Endothelial cell of umbilical vein (primary cell): ENCODE data around the gene TBC1D8. TPM values are rescaled to one million over a fixed set of nuclear protein-coding genes. Genes with fewer than 3 reads are reported as not detected.

Experiments used
- BruUV-seq: library from RNA; stranded (reverse); fragments of 400-500 nt; replicated peaks from 2 replicates; lab custom pipeline; 2021; lab: Mats Ljungman, UMichigan
- CTCF ChIA-PET: fragments of 300-600, 350-600 bp; sonication (Branson Sonifier 250); formaldehyde crosslinking; loops from one replicate; lab custom pipeline; 2021; ENCODE audit warnings: antibody characterized with exemption, inconsistent platforms; lab: Charles Lee
- POLR2A ChIA-PET: fragments of 300-600, 350-600 bp; sonication (Branson Sonifier 250); formaldehyde crosslinking; loops from one replicate; lab custom pipeline; 2021; ENCODE audit warnings: antibody characterized with exemption, inconsistent platforms; lab: Charles Lee
- DNase-seq: peaks from one replicate; pipeline ENCODE4 v3.0.0-alpha.2; 2011; ENCODE audit warnings: low read depth, low spot score
- FAIRE-seq: peaks from 2 replicates; lab custom pipeline; 2011; peaks lifted over from hg19 to GRCh38; lab: Jason Lieb, UNC
- H2AFZ ChIP-seq: 2 replicates; pipeline ENCODE4 v1.6.0; 2012; ENCODE audit warnings: low read depth, low read length, control low read depth, inconsistent platforms
- H3K27ac ChIP-seq: 2 replicates; pipeline ENCODE4 v1.5.1; 2011; ENCODE audit warnings: low read depth, mild to moderate bottlenecking, control low read depth, low read length, moderate library complexity; ENCODE audit not compliant: insufficient read depth
- H3K27me3 ChIP-seq, 2 experiments: 2 replicates each; pipeline versions ENCODE4 v1.6.0 to v1.6.1; 2011; ENCODE audit warnings: low read length in 2 of 2, mixed read lengths in 1 of 2; ENCODE audit not compliant: control insufficient read depth in 2 of 2, insufficient read depth in 2 of 2
- H3K36me3 ChIP-seq, 2 experiments: 2 replicates in 1 of 2; 3 replicates in 1 of 2; pipeline ENCODE4 v1.5.1; 2011; ENCODE audit warnings: low read length in 2 of 2, mild to moderate bottlenecking in 1 of 2, moderate library complexity in 1 of 2; ENCODE audit not compliant: control insufficient read depth in 2 of 2, insufficient read depth in 2 of 2; ENCODE audit errors: extremely low read depth in 1 of 2
- H3K4me1 ChIP-seq: 3 replicates; pipeline ENCODE4 v1.5.1; 2011; ENCODE audit warnings: mild to moderate bottlenecking, low read length; ENCODE audit not compliant: control insufficient read depth, insufficient read depth; ENCODE audit errors: extremely low read depth
- H3K4me2 ChIP-seq: 2 replicates; pipeline ENCODE4 v1.6.1; 2011; ENCODE audit warnings: low read length, control low read depth, mixed read lengths; ENCODE audit not compliant: insufficient read depth
- H3K4me3 ChIP-seq, 3 experiments: fragments of 200-600 bp in 1 of 3; sonication (generic), shearing (Covaris generic) in 1 of 3; replicated peaks in 1 of 3; 2 replicates each; pipeline ENCODE4 v1.5.1; 2011 to 2016; ENCODE audit warnings: control low read depth in 3 of 3, low read length in 3 of 3, mild to moderate bottlenecking in 2 of 3, inconsistent platforms in 1 of 3, low read depth in 1 of 3, moderate library complexity in 1 of 3; ENCODE audit not compliant: insufficient read depth in 1 of 3
- H3K79me2 ChIP-seq: 2 replicates; pipeline ENCODE4 v1.6.0; 2012; ENCODE audit warnings: low read length, inconsistent platforms; ENCODE audit not compliant: control insufficient read depth, insufficient read depth
- H3K9ac ChIP-seq: replicated peaks from 2 replicates; pipeline ENCODE3; 2011; ENCODE audit warnings: low read length, control low read depth; ENCODE audit not compliant: insufficient read depth; ENCODE audit errors: extremely low read depth
- H3K9me1 ChIP-seq: replicated peaks from 3 replicates; pipeline ENCODE4 v1.6.0; 2011; ENCODE audit warnings: mild to moderate bottlenecking, low read length; ENCODE audit not compliant: control insufficient read depth, insufficient read depth; ENCODE audit errors: extremely low read depth
- H3K9me3 ChIP-seq: replicated peaks from 2 replicates; pipeline ENCODE4 v1.5.1; 2012; ENCODE audit warnings: low read length, inconsistent platforms; ENCODE audit not compliant: control insufficient read depth, insufficient read depth
- H4K20me1 ChIP-seq: replicated peaks from 2 replicates; pipeline ENCODE3; 2011; ENCODE audit warnings: mild to moderate bottlenecking, low read length; ENCODE audit not compliant: control insufficient read depth, insufficient read depth; ENCODE audit errors: extremely low read depth
- EZH2 ChIP-seq: IDR thresholded peaks from 2 replicates; pipeline ENCODE4 v1.6.1; 2012; ENCODE audit warnings: borderline replicate concordance, low read depth, mild to moderate bottlenecking, moderate library complexity, low read length, inconsistent platforms; ENCODE audit not compliant: severe bottlenecking
- FOS ChIP-seq: IDR thresholded peaks from 2 replicates; pipeline ENCODE4 v1.6.1; 2011; ENCODE audit warnings: mild to moderate bottlenecking, low read length, moderate library complexity, borderline replicate concordance; ENCODE audit not compliant: insufficient read depth
- JUN ChIP-seq: IDR thresholded peaks from 2 replicates; pipeline ENCODE4 v1.6.1; 2011; ENCODE audit warnings: borderline replicate concordance, low read depth; ENCODE audit not compliant: insufficient read length, insufficient read depth
- POLR2A ChIP-seq: IDR thresholded peaks from 2 replicates; pipeline ENCODE4 v1.6.1; 2012; ENCODE audit warnings: low read depth, mild to moderate bottlenecking, control low read depth, low read length
- POLR2AphosphoS5 ChIP-seq: IDR thresholded peaks from 2 replicates; pipeline ENCODE4 v1.6.1; 2012; ENCODE audit warnings: low read depth, mild to moderate bottlenecking, control low read depth, low read length, moderate library complexity; ENCODE audit not compliant: insufficient read depth
- dilution Hi-C: fragments of 300-500 bp; cut with MboI; formaldehyde crosslinking; loops from one replicate; pipeline ENCODE4 v1.15.0; 2019; ENCODE audit warnings: low sequenced_read_pairs; ENCODE audit not compliant: extremely low pct_ligation_motif_present
- intact Hi-C: fragments of 100-400 bp; cut with micrococcal nuclease; formaldehyde crosslinking; loops from one replicate; pipeline ENCODE4 v1.10.0; 2022
- polyA plus RNA-seq, 4 experiments: library from polyadenylated mRNA; depleted of rRNA in 3 of 4; stranded (reverse) in 3 of 4; unstranded in 1 of 4; fragments of >200 nt; gene quantifications; 2 replicates each; pipeline versions ENCODE4 v1.2.1 to v1.2.3, GENCODE V29; 2011 to 2012; ENCODE audit warnings: missing spikeins in 1 of 4
- total RNA-seq: library from RNA; stranded (reverse); gene quantifications from 2 replicates; pipeline ENCODE4 v1.2.3, GENCODE V29; 2021
- TF ChIP-seq, protein P1 (sequence below), 2 donors: IDR thresholded peaks; 1 replicate in 1 of 2; 2 replicates in 1 of 2; pipeline ENCODE4 v1.5.1; 2011; ENCODE audit warnings: low read length in 2 of 2, mild to moderate bottlenecking in 2 of 2, moderate library complexity in 2 of 2, control low read depth in 1 of 2, inconsistent platforms in 1 of 2, low read depth in 1 of 2; ENCODE audit not compliant: insufficient read depth in 1 of 2; ENCODE audit errors: extremely low read depth in 1 of 2

The TBC1D8 gene
- total and polyA plus RNA-seq, 2 donors (not counting 3 experiments of a cell fraction or from before 2014, with no cell fraction given) = 28.5 to 32.1 TPM

DNA sequence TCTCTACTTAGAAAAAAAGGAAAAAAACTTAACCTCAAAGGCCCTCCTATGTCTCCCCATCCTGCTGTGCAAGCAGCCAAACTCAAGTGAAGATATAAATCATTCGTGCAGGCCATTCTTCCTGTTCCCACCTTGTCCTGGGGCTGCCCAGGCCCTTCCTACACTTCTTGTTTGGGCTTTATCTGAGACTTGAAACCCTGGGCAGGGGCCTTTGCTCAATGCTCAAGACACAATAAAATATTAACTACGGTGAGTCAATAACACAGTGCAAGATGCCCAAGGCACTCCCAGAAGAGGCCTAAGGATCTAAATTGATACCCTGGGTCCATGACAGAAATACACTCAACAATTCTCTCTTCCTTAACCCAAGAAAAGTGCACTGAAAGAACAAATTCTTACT is 67.6 kb downstream of the TBC1D8 start:
- H3K9me3 ChIP-seq = no peaks in the 10 kb centered on the region
- no peaks in the 10 kb centered on the region for H3K4me1 ChIP-seq
- no peak overlapping the region for H3K9ac ChIP-seq
- H4K20me1 ChIP-seq = no peaks in the 10 kb centered on the region
- H3K79me2 ChIP-seq = peaks cover 23% of the 10 kb centered on the region
- no peak for TF ChIP-seq FOS
- TF ChIP-seq, protein P1, sequence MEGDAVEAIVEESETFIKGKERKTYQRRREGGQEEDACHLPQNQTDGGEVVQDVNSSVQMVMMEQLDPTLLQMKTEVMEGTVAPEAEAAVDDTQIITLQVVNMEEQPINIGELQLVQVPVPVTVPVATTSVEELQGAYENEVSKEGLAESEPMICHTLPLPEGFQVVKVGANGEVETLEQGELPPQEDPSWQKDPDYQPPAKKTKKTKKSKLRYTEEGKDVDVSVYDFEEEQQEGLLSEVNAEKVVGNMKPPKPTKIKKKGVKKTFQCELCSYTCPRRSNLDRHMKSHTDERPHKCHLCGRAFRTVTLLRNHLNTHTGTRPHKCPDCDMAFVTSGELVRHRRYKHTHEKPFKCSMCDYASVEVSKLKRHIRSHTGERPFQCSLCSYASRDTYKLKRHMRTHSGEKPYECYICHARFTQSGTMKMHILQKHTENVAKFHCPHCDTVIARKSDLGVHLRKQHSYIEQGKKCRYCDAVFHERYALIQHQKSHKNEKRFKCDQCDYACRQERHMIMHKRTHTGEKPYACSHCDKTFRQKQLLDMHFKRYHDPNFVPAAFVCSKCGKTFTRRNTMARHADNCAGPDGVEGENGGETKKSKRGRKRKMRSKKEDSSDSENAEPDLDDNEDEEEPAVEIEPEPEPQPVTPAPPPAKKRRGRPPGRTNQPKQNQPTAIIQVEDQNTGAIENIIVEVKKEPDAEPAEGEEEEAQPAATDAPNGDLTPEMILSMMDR (IDR thresholded peaks at IDR 0.05; ENCODE audit: extremely low read depth in 1 of 2, insufficient read depth in 1 of 2, low read depth in 1 of 2, low read length in 2 of 2) = no peak
- no peak for TF ChIP-seq EZH2
- TF ChIP-seq JUN = no peak
- POLR2A ChIA-PET = no interaction called here
- DNase-seq = no peak
- H3K4me3 ChIP-seq = no peak overlapping the region
- intact Hi-C loops (no loop called here), dilution Hi-C loops (no loop called here)
- no TSS peak for BruUV-seq
- H3K4me2 ChIP-seq = no peak overlapping the region
- H3K36me3 ChIP-seq = no peaks in the 10 kb centered on the region
- no peak for FAIRE-seq
- no peaks in the 10 kb centered on the region for H3K9me1 ChIP-seq
- H3K27me3 ChIP-seq = no peaks in the 10 kb centered on the region
- CTCF ChIA-PET = no interaction called here
- H3K27ac ChIP-seq = no peak overlapping the region
- no peak overlapping the region for H2AFZ ChIP-seq

DNA sequence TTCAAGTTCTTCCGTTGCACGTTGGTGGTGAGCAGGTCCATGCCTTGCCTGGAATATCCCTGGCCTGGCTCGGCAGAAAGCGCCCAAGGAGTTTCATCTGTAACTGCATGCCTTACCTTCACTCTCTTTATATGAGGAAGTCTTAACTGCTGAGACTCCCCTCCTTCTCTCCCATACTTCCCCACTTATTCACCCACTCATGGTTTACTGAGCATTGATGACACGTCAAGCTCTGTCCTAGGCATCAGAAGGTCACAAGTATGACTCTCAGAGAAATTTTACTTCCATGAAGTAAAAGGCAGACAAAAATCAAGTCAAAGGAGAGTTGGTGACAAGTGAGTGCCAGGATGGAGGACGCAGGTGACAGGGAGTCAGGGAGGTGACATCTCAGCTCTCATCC is 68.2 kb downstream of the TBC1D8 start:
- no peak for FAIRE-seq
- H4K20me1 ChIP-seq = no peaks in the 10 kb centered on the region
- no peak for TF ChIP-seq POLR2AphosphoS5
- no peak for TF ChIP-seq EZH2
- no peak for TF ChIP-seq POLR2A
- no peak for TF ChIP-seq JUN
- H3K4me2 ChIP-seq = no peak overlapping the region
- no peak overlapping the region for H3K9ac ChIP-seq
- H3K27me3 ChIP-seq = no peaks in the 10 kb centered on the region
- no peak overlapping the region for H2AFZ ChIP-seq
- no peaks in the 10 kb centered on the region for H3K9me1 ChIP-seq
- no peaks in the 10 kb centered on the region for H3K9me3 ChIP-seq
- H3K79me2 ChIP-seq = peaks cover 28% of the 10 kb centered on the region
- POLR2A ChIA-PET = no interaction called here
- H3K27ac ChIP-seq = no peak overlapping the region
- CTCF ChIA-PET = no interaction called here
- H3K4me1 ChIP-seq = no peaks in the 10 kb centered on the region
- dilution Hi-C loops = no loop called here
- no peak for DNase-seq
- intact Hi-C loops = no loop called here
- BruUV-seq = no TSS peak
- H3K36me3 ChIP-seq = no peaks in the 10 kb centered on the region
- H3K4me3 ChIP-seq = no peak overlapping the region
